ENCODE data around the gene EXD2. TPM values are rescaled to one million over a fixed set of nuclear protein-coding genes. Genes with fewer than 3 reads are reported as not detected.

Gene EXD2
- total and polyA plus RNA-seq, 5 donors from 2014 or later = 4.2 to 7.9 (median 5.9) TPM

DNA sequence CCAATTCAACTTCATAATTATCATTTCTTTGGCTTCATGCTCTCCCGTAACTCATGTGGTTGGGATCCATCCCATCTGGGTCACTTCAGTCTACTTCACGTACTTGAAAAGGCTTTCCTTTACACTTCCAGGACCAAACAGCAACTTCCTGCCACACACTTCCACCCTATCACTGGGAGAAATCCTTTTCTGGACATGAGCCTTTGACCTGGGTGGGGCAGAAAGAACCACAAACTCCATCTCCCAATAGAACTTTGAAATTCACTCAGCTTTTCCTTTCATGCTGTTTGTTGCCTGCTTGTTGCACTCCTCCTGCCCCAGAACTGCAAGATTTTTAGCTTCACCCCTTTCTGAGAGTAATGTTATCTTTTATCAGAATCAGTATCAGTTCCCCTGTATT lies 50.3 kb downstream of the EXD2 start:
- no peaks in the 10 kb centered on the region for H3K27me3 ChIP-seq (ENCODE audit: control insufficient read depth, insufficient read depth, low read length)
- H3K4me3 ChIP-seq (ENCODE audit: low read depth, low read length) = no peak overlapping the region
- no peak for ATAC-seq (ENCODE audit: low read depth in 2 of 2)
- H3K27ac ChIP-seq (ENCODE audit: insufficient read depth, low read length, poor library complexity, severe bottlenecking) = no peak overlapping the region
- no peaks in the 10 kb centered on the region for H3K4me1 ChIP-seq (ENCODE audit: control insufficient read depth, insufficient read depth, low read length, poor library complexity, severe bottlenecking)
- Mint-ChIP-seq H3K4me1 (peaks cover 0 to 5% (median 3%) of the 10 kb centered on the region in 4 donors), H3K36me3 (peaks cover 26% of the 10 kb centered on the region), H3K27me3 (no peaks in the 10 kb centered on the region), H3K27ac (no peak overlapping the region), H3K4me3 (no peak overlapping the region), H3K9me3 (no peaks in the 10 kb centered on the region)
- peaks cover 39% of the 10 kb centered on the region for H3K36me3 ChIP-seq (ENCODE audit: control insufficient read depth, insufficient read depth, low read length)
- no peak for DNase-seq
- H3K9me3 ChIP-seq (ENCODE audit: control insufficient read depth in 2 of 2, low read length in 2 of 2) = no peaks in the 10 kb centered on the region

DNA sequence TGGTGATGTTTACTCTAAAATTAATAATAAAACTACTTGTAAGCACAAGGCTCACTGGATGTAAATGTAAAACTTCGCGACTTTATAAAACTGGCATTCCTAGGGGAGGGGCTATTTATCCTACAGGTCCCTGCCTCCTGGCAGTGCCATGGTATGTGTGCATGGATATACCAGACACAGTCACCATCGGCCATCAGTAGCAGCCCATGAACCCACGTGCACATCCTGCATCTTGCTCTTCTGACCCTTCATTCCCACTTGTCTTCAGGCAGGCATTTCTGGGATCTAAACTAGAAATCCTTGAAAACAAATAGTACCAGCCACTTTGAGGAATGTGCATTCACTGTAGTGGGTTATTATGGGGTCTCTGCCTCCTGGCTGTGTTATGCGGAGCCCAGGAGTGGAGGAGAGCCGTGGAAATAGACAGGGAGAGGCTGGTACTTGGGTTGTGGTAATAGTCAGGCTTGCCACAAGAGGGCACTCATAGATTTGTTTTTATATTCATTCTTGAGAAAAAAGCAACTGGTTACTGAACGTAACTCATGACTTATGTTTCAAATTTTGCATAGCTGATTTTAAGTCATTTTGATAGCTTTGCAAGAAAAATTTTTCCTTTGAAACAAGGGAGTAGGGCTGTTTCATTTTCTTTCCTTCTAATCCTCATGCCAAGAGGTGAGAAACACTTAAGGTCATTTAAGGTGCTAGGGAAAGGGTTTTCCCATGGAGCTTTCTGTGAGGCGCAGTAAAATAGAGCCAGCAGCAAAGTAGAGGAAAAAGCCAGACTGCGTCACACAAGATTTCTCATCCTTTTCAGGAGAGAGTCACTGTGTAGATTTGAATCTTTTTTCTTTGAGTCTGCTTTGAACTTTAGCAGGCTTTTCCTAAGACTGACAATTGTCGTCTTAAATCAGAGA lies 51.3 kb downstream of the EXD2 start:
- H3K9me3 Mint-ChIP-seq = no peaks in the 10 kb centered on the region
- peak overlapping the region in 1 of 3 donors; percentile 7 for H3K27ac Mint-ChIP-seq
- ATAC-seq (ENCODE audit: low read depth in 2 of 2) = peak in 1 of 2 donors; percentile 58
- no peaks in the 10 kb centered on the region for H3K4me1 ChIP-seq (ENCODE audit: control insufficient read depth, insufficient read depth, low read length, poor library complexity, severe bottlenecking)
- H3K4me3 Mint-ChIP-seq = no peak overlapping the region
- H3K27me3 Mint-ChIP-seq = no peaks in the 10 kb centered on the region
- no peaks in the 10 kb centered on the region for H3K9me3 ChIP-seq (ENCODE audit: control insufficient read depth in 2 of 2, low read length in 2 of 2)
- no peaks in the 10 kb centered on the region for H3K27me3 ChIP-seq (ENCODE audit: control insufficient read depth, insufficient read depth, low read length)
- DNase-seq = peak; percentile 16 to 70 (median 58)
- peaks cover 0 to 5% (median 3%) of the 10 kb centered on the region in 4 donors for H3K4me1 Mint-ChIP-seq
- H3K4me3 ChIP-seq (ENCODE audit: low read depth, low read length) = no peak overlapping the region
- peaks cover 29% of the 10 kb centered on the region for H3K36me3 ChIP-seq (ENCODE audit: control insufficient read depth, insufficient read depth, low read length)
- peaks cover 18% of the 10 kb centered on the region for H3K36me3 Mint-ChIP-seq
- no peak overlapping the region for H3K27ac ChIP-seq (ENCODE audit: insufficient read depth, low read length, poor library complexity, severe bottlenecking)

DNA sequence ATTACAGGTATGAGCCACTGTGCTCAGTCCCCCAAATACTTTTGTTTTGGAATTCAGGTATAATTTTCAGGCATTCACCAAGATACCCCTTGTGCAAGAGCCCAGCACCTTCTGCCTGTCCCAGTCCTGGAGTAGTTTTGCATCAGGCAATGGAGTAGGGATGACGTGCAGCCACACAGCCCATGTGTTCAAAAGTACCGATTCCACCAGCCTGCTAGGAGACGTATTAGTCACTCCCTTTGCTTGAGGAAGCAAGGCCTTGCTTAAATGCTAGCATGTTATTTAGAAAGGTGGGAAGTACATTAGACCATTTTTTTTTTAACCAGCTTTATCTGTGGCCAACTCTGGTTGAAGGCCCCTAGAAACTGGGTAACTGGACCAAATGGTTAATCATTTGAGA lies 53.6 kb downstream of the EXD2 start:
- Histone ChIP-seq H3K4me3 (ENCODE audit: low read depth, low read length) (no peak overlapping the region), H3K4me1 (ENCODE audit: control insufficient read depth, insufficient read depth, low read length, poor library complexity, severe bottlenecking) (no peaks in the 10 kb centered on the region), H3K27me3 (ENCODE audit: control insufficient read depth, insufficient read depth, low read length) (no peaks in the 10 kb centered on the region), H3K27ac (ENCODE audit: insufficient read depth, low read length, poor library complexity, severe bottlenecking) (no peak overlapping the region), H3K36me3 (ENCODE audit: control insufficient read depth, insufficient read depth, low read length) (peaks cover 12% of the 10 kb centered on the region), H3K9me3 (ENCODE audit: control insufficient read depth in 2 of 2, low read length in 2 of 2) (no peaks in the 10 kb centered on the region)
- no peaks in the 10 kb centered on the region for H3K9me3 Mint-ChIP-seq
- no peak overlapping the region for H3K4me3 Mint-ChIP-seq
- DNase-seq (no peak), ATAC-seq (ENCODE audit: low read depth in 2 of 2) (no peak)
- H3K4me1 Mint-ChIP-seq = peaks cover 0 to 5% (median 3%) of the 10 kb centered on the region in 4 donors
- peaks cover 5% of the 10 kb centered on the region for H3K27me3 Mint-ChIP-seq
- H3K36me3 Mint-ChIP-seq = peaks cover 8% of the 10 kb centered on the region
- H3K27ac Mint-ChIP-seq = no peak overlapping the region

DNA sequence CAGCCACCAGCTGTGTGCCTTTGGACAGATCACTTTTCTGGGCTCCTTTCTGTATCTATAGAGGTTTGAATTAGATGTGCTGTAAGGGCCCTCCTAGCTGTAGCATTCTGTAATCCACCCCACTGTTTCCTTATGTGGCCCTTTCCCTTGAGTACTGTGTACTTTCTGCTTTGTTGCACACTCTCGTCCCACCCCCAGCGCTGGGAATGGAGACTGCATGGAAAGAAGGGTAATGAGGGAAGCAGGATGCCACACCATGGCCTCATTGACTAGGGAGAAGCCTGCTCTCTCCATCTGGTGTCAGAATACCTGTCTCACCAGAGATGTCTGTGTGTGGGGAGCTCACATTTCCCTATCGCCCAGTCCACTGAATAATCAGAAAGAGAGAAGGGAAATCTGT lies 55.0 kb downstream of the EXD2 start:
- H3K27ac ChIP-seq (ENCODE audit: insufficient read depth, low read length, poor library complexity, severe bottlenecking) = no peak overlapping the region

DNA sequence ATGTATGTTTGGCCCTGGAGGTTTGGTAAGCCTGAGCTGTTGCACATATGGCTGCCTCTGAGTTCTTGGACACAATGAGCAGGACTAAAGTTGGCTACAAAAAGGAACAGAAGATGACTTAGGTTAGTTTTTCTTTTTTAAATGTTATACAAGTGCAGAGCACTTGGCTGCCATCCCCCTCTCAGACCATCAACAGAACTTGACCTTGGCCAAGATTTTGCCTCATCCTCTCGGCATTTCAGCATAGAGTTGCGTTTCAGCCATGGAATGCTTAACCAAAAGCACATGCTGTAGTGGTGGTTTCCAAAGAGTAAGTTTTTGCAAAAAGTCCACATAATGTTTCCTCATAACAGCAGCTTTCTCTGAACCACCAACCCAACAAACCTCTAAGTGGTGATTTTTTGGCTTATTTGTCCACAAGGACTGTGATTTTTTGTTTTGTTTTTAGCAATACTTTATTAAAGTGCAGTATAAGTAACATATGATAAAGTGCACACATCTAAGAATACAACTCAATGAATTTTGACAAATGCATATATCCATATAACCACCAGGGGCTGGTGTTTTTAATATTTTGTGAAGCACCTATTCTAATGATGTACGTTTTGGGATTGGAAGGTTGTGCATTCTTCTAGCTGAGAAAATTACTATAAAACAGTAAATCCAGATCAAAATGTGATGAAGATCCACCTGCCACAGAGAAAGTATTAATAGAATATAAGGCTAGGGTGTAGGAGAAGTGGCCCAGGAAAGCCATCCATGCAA lies 56.6 kb downstream of the EXD2 start:
- H3K9me3 Mint-ChIP-seq = no peaks in the 10 kb centered on the region
- peaks cover 0 to 1% (median under 1%) of the 10 kb centered on the region in 4 donors for H3K4me1 Mint-ChIP-seq
- Histone ChIP-seq H3K36me3 (ENCODE audit: control insufficient read depth, insufficient read depth, low read length) (no peaks in the 10 kb centered on the region), H3K4me1 (ENCODE audit: control insufficient read depth, insufficient read depth, low read length, poor library complexity, severe bottlenecking) (no peaks in the 10 kb centered on the region), H3K27ac (ENCODE audit: insufficient read depth, low read length, poor library complexity, severe bottlenecking) (no peak overlapping the region), H3K4me3 (ENCODE audit: low read depth, low read length) (no peak overlapping the region), H3K27me3 (ENCODE audit: control insufficient read depth, insufficient read depth, low read length) (no peaks in the 10 kb centered on the region), H3K9me3 (ENCODE audit: control insufficient read depth in 2 of 2, low read length in 2 of 2) (no peaks in the 10 kb centered on the region)
- DNase-seq = no peak
- H3K36me3 Mint-ChIP-seq = no peaks in the 10 kb centered on the region
- ATAC-seq (ENCODE audit: low read depth in 2 of 2) = no peak
- no peak overlapping the region for H3K27ac Mint-ChIP-seq
- H3K27me3 Mint-ChIP-seq = peaks cover 19% of the 10 kb centered on the region
- H3K4me3 Mint-ChIP-seq = no peak overlapping the region

More for the DNA sequence above, 55.0 kb downstream of the EXD2 start:
- no peaks in the 10 kb centered on the region for H3K27me3 ChIP-seq (ENCODE audit: control insufficient read depth, insufficient read depth, low read length)
- ATAC-seq (ENCODE audit: low read depth in 2 of 2) (no peak), DNase-seq (no peak)
- peaks cover 5% of the 10 kb centered on the region for H3K36me3 Mint-ChIP-seq
- H3K4me3 ChIP-seq (ENCODE audit: low read depth, low read length) = no peak overlapping the region
- H3K27me3 Mint-ChIP-seq = peaks cover 14% of the 10 kb centered on the region
- no peaks in the 10 kb centered on the region for H3K9me3 Mint-ChIP-seq
- no peaks in the 10 kb centered on the region for H3K4me1 ChIP-seq (ENCODE audit: control insufficient read depth, insufficient read depth, low read length, poor library complexity, severe bottlenecking)
- H3K4me1 Mint-ChIP-seq = peaks cover 0 to 5% (median 3%) of the 10 kb centered on the region in 4 donors
- peaks cover 7% of the 10 kb centered on the region for H3K36me3 ChIP-seq (ENCODE audit: control insufficient read depth, insufficient read depth, low read length)
- H3K9me3 ChIP-seq (ENCODE audit: control insufficient read depth in 2 of 2, low read length in 2 of 2) = no peaks in the 10 kb centered on the region
- no peak overlapping the region for H3K4me3 Mint-ChIP-seq
- H3K27ac Mint-ChIP-seq = no peak overlapping the region

DNA sequence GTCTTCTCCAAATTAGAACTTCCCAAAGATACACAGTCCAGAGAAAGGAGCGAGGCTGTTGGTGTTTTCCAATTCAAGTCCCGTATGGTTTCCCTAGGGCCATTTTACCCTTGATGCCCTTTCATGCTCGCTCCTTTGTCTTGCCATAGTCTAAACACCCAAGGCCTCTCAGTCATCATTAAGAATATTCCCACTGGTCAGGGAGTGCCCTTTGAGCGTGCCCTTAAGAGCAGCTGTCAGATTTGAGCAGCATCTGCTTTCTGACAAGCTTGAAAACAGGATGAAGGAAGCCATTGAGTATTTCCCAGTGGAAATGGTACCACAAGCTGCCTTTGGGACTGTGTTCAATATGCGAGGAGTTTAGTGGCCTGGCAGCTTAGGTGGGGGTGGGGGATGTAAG lies 58.3 kb downstream of the EXD2 start:
- DNase-seq = no peak
- Mint-ChIP-seq H3K27me3 (peaks cover 26% of the 10 kb centered on the region), H3K4me1 (no peaks in the 10 kb centered on the region), H3K9me3 (no peaks in the 10 kb centered on the region), H3K27ac (no peak overlapping the region), H3K36me3 (no peaks in the 10 kb centered on the region), H3K4me3 (no peak overlapping the region)
- Histone ChIP-seq H3K4me3 (ENCODE audit: low read depth, low read length) (no peak overlapping the region), H3K36me3 (ENCODE audit: control insufficient read depth, insufficient read depth, low read length) (no peaks in the 10 kb centered on the region), H3K27me3 (ENCODE audit: control insufficient read depth, insufficient read depth, low read length) (peaks cover 3% of the 10 kb centered on the region), H3K9me3 (ENCODE audit: control insufficient read depth in 2 of 2, low read length in 2 of 2) (no peaks in the 10 kb centered on the region), H3K27ac (ENCODE audit: insufficient read depth, low read length, poor library complexity, severe bottlenecking) (no peak overlapping the region), H3K4me1 (ENCODE audit: control insufficient read depth, insufficient read depth, low read length, poor library complexity, severe bottlenecking) (no peaks in the 10 kb centered on the region)
- ATAC-seq (ENCODE audit: low read depth in 2 of 2) = no peak

DNA sequence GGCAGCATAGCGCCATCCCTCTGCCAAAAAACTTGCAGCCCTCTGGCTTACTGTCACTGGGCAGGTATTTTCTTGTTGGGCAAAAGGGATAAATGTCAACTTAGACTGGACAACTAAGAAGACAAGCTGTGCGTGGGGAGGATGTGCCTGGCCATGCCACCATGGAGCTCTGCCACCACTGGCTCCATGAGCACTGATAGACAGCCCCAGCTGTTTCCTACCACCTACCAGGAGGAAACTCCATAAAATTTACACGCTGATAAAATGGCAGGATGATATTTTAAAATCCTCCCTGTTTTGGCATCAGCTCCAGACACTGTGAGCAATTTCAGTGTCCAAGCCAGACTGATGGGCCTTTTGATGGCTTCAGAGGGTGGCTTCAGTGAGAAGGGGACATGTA lies 61.6 kb downstream of the EXD2 start:
- no peaks in the 10 kb centered on the region for H3K36me3 ChIP-seq (ENCODE audit: control insufficient read depth, insufficient read depth, low read length)
- Mint-ChIP-seq H3K36me3 (no peaks in the 10 kb centered on the region), H3K27ac (peak overlapping the region in 1 of 3 donors; percentile 31), H3K4me3 (no peak overlapping the region), H3K4me1 (no peaks in the 10 kb centered on the region), H3K27me3 (peaks cover 45% of the 10 kb centered on the region), H3K9me3 (peaks cover 0 to 1% (median 0%) of the 10 kb centered on the region in 7 donors)
- no peaks in the 10 kb centered on the region for H3K4me1 ChIP-seq (ENCODE audit: control insufficient read depth, insufficient read depth, low read length, poor library complexity, severe bottlenecking)
- no peak for DNase-seq
- no peak for ATAC-seq (ENCODE audit: low read depth in 2 of 2)
- H3K4me3 ChIP-seq (ENCODE audit: low read depth, low read length) = no peak overlapping the region
- no peak overlapping the region for H3K27ac ChIP-seq (ENCODE audit: insufficient read depth, low read length, poor library complexity, severe bottlenecking)
- H3K27me3 ChIP-seq (ENCODE audit: control insufficient read depth, insufficient read depth, low read length) = peaks cover 5% of the 10 kb centered on the region
- no peaks in the 10 kb centered on the region for H3K9me3 ChIP-seq (ENCODE audit: control insufficient read depth in 2 of 2, low read length in 2 of 2)
